SK-MEL-5 (cell line): ENCODE data around the gene TSPAN32. TPM values are rescaled to one million over a fixed set of nuclear protein-coding genes. Genes with fewer than 3 reads are reported as not detected.

ENCODE experiments used
- DNase-seq: peaks from one replicate; pipeline ENCODE4 v3.0.0-alpha.2; 2016; ENCODE audit warnings: low read depth, low spot score
- in situ Hi-C: cut with HindIII; loops from 2 replicates; pipeline ENCODE4 v1.10.0; 2016; ENCODE audit warnings: low sequenced_read_pairs, high pct_unique_total_duplicates, low pct_unique_long_range_greater_than_20kb
- total RNA-seq: library from RNA; depleted of rRNA; stranded (reverse); fragments of >200 nt; shearing (Covaris generic); gene quantifications from 2 replicates; pipeline ENCODE4 v1.2.3, GENCODE V29; 2014

The TSPAN32 gene
- total RNA-seq, 1 experiment from 2014 or later, result not detected

DNA sequence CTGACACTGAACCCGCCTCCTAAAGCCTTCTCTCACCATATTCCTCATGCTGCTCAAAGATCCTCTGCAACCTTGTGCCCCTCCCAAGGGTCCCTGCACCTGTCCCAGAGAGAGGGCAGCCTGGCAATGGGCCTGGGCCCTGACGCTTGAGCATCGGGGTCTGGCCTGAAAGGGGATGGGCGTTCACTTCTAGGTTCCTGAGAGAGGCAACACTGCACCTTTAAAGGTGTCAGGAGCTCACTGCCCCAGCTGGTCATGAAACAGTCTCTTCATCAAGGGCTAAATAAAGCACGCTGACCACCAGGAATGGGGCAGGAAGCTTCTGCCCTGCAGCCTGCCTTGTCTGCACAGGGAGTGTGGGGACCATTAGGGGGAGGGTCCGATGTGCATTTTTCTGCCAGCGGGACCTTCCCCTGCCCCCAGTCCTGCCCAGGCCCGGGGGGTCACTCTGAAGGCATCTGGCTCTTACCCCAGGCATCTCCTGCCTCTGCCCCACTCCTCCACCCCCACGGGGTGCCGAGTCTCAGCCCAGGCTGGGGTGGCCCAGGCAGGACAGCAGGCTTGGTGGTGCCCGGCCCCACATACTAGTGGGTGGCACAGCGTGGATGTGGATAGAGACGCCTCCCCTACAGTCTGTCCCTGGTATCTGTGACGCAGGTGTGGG lies 3.5 kb upstream of the TSPAN32 start:
- in situ Hi-C loops, result no loop called here
- no peak for DNase-seq

DNA sequence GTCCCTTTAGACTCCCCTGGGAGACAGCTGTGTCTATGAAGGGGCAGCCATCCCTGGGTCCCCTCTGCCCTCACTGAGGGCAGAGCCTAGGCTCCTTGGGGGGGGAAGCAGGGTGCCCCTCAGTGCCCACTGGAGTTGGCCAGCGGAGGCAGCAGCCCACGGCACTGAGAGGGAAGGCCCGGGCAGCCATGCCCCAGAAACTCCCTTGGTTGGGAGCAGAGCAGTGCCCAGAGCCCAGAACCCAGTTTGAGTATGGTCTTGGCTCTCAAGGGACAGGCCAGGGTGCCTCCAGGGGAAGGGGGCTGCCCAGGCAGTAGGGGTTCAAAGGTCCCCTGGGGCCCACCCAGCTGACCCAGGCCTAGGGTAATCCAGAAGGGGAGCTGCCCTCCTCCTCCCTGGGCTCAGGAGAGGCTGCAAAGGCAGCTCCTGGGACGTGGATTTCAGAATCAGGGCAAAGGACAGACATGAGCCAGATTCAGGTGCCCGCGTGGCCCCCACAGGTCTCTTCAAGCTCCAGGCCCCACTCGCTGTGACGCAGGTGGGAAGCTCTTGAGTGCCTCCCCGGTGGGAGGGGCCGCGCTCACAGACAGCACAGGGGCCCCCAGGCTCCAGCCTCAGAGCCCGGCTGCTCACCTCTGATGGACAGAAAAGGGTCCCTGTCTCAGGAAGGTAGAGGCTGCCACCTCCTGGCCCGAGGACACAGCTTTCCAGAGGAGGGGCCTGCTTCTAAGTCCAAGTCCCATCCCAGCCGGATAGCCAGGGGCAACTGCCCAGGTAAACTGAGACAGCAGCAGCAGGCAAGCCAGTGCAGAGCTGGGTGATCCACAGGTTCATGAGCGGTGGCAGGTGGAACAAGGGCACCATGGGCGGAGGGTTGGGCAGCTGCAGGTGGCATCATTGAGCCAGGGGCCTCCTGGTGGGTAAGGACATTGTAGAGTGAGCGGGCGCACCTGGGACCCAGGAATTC lies 2.7 kb upstream of the TSPAN32 start:
- in situ Hi-C loops, result no loop called here
- DNase-seq, result peak; percentile 38

DNA sequence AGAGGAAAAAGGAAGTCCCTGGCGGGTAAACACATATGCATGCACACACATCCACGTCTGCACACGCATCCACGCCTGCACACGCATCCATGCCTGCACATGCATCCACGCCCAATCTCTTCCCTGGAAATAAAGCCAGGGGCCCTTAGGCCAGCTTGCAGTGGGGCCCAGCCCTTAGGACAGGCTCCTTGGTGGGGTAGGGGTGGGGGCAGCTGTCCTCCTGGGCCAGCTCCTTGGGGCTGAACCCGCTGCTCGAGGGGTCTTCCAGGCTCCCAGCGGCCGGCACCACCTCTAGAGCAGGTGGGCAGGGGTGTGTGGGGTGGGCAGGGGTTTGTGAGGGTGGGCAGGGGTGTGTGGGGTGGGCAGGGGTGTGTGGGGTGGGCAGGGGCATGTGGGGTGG lies 2.0 kb upstream of the TSPAN32 start:
- in situ Hi-C loops, result no loop called here

DNA sequence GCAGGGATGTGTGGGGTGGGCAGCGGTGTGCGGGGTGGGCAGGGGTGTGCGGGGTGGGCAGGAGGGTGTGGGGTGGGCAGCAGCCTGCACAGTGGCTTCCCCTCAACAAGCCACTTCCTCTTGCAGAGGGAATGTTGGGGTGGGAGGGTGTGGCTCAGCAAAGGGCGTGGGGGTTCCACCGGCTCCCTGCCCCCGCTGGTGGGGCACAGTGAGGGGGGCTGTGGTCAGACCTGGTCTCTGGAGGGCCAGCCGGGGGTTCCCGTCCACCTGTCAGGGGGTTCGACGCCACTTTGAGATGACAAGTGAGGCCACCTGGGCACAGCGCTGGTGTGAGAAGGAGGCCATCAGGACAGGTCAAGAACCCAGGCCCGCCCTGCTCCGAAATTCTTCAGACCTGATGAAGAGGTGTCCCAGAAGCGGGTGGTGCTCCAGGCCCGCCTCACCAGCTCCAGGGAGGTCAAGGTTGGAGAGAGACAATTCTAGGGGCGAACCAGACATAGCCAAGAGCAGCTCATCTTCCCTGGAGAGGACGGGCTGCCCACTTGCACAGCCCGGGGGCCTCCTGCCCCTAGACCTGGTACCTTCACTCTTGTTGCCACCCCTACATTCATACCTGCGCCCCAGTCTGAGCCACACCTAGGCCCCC lies 1.4 kb upstream of the TSPAN32 start:
- no peak for DNase-seq
- in situ Hi-C loops, result no loop called here

More for the DNA sequence above, 2.0 kb upstream of the TSPAN32 start:
- no peak for DNase-seq

DNA sequence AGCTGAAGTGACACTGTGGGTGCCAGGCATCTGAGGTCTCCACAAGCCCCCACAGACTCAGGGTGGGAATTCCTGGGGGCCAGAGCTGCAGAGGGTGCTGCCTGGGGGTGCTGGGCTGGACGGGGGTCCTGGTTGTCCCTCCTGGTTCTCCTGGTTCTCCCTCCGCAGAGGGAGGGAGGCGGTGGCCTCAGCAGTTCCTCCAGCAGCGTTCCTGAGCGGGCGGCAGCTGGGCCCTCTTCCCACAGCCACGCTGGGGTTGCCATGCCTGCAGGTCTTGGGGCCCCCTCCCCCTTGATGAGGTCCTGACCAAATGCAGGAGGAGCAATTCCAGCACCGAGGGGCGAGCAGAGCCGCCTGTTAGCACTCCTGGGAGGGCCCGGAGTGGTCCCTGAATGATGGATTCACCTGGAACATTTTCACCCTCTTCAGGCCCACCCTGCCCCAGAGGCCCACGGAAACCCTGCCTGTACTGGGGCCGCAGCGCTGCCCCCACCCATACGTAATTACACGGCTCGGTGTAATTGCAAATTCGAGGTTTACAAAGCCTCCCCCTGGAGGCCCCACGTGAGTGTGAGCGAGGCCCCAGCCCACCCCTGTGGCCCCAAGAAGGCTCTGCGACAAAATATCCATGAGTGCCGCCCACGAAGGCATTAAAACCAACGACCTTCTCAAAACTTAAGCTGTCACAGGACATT lies 730 bp upstream of the TSPAN32 start:
- DNase-seq, result no peak
- in situ Hi-C loops, result no loop called here

DNA sequence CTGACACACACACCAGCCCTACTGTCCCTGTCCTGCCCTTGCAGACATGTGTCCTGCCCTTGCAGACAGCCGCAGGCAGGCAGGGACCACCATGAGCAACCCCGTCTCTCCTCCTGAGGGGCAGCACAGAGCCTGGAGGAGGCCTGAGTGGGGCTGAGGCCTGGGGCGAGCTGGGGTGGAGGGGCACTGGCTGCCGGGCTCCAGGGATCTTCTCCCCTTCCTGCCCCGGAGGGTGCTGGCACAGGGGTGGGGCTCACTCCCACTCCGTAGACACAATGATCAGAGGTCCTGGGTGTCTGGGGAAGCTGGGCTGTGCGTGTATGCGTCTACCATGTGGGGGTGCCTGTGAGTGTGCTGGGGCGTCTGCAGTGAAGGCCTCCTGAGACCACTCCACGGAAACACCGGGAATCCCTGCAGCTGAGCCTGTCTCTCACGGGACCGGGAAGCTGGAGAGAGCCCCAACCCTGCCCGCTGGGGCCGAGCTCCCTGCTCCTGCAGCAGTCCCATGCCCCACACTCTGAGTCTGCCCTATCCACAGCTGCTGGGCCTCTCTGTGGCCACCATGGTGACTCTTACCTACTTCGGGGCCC lies 588 bp downstream of the TSPAN32 start:
- no peak for DNase-seq
- in situ Hi-C loops, result no loop called here

DNA sequence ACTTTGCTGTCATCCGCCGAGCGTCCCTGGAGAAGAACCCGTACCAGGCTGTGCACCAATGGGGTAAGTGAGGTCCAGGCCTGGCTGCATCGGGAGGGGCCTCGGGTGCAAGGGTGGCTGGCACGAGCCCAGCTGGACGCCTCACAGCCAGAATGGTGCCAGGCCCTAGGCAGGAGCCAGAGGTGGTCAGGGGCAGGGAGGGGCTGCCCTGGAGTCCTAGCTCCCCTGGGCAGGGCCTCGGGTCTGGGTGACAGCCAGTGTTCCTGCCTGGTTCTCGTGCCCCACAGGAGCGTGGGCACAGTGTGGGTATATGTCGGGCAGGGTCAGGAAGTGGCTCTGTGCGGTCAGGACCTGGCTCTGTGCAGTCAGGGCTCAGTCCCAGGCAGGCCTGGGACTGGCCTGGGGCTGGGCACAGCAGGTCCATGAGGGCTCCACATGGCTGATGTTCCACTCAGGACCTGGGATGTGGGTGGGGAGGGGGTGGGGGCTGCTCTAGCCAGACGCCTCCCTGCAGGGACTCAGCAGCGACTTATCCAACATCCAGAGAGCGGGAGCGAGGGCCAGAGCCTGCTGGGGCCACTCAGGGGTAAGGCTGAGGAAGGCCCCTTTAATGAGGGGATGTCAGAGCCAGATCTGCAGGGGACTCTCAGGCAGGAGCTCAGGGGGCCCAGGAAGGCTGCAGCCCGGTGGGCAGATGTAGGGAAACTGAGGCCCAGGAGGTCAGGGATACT lies 1.2 kb downstream of the TSPAN32 start:
- in situ Hi-C loops, result no loop called here
- no peak for DNase-seq

GRCh38 chr11:2303627-2304505 lies 2.1 kb downstream of the TSPAN32 start:
- no peak for DNase-seq
- in situ Hi-C loops, result no loop called here

GRCh38 chr11:2304506-2305139 lies 2.8 kb downstream of the TSPAN32 start:
- in situ Hi-C loops, result no loop called here
- no peak for DNase-seq

DNA sequence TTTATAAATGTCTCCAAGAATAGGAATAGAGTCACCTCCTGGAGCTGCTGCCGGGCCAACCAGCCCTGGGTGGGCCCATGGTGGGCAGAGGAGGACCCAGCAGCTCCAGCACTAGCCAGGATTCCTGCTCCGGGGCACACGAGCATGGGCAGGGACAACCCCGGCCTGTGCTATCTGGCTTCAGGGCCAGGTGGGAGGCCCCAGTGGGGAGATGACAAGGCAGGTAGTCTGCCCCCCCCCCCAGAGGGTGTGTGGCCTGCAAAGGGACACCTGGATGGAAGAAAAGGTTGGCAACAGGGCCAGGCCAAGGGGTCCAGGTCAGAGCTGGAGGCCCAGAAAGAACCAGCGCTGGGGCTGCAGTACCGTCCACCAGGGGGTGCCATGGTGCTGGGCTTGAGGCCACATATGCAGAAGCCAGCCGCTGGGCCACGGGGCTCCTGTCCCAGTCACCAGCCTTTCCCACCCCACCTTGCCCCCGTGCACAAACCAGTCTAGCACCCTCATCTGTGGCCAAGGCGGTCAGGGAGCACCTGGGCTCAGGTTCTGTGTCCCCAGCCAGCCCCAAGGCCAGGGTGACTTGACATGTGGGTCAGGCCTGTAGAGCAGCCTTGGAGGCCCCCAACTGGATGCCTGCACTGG lies 3.4 kb downstream of the TSPAN32 start:
- DNase-seq, result peak; percentile 73
- in situ Hi-C loops, result no loop called here

DNA sequence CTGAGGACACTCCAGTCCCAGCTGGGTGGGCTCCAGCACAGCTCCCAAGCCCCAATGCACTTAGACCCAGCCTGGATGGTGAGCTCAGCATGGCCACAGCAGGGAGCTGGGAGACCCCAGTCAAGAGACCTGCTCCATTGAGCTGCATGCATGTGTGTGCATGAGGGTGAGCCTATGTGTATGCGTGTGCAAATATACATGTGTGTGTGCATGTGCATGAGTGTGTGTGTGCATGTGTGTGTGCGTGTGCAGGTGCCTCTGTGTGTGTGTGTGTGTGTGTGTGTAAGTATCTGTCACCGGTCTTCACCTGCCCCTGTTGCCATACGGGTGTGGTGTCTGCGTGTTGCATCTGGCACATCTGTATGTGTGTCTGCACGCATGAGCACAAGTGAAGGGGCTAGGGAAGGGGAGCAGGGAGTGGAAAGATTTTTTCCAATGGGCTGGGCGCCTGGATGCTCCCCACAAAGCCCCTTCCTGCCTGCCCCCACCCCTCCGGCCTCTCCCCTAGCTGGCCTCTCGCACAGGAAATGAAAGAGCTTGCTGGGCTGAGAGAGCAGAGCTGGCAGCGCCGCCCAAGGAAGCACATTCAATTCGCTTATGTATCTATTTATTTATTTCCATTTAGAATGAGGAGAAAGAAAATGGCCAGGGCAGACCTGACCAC lies 4.1 kb downstream of the TSPAN32 start:
- in situ Hi-C loops, result no loop called here
- no peak for DNase-seq

- no peak for DNase-seq
Measured at GRCh38 chr11:2306452-2306823, 4.6 kb downstream of the TSPAN32 start.

GRCh38 chr11:2306877-2307500 lies 5.2 kb downstream of the TSPAN32 start:
- DNase-seq, result no peak
- in situ Hi-C loops, result no loop called here

More at GRCh38 chr11:2306452-2306823, 4.6 kb downstream of the TSPAN32 start:
- in situ Hi-C loops, result no loop called here
